AML-193 (cell line): Measurements from ENCODE around the gene ABCG4.
"Not testable (repeated sequence)": the region's sequence is repeated elsewhere in the genome, so short reads cannot be mapped to it uniquely, and the experiment has no call there.

Source experiments
- DNase-seq, 2 experiments: peaks; one replicate each; lab custom pipeline; 2025; lab: John Stamatoyannopoulos, UW

Gene ABCG4

GRCh38 chr11:119181677-119182412 lies 33.0 kb downstream of the ABCG4 start:
- peak; percentile 2 to 5 for DNase-seq

GRCh38 chr11:119184399-119184798 lies 35.5 kb downstream of the ABCG4 start:
- DNase-seq, result not testable (repeated sequence)

- no peak for DNase-seq
These were observed 37.3 kb downstream of the ABCG4 start for GRCh38 chr11:119185981-119186634.

- no peak for DNase-seq
These were observed 38.5 kb downstream of the ABCG4 start for GRCh38 chr11:119187123-119187892.

GRCh38 chr11:119188067-119188466 lies 39.2 kb downstream of the ABCG4 start:
- no peak for DNase-seq

GRCh38 chr11:119188887-119189286 lies 40.0 kb downstream of the ABCG4 start:
- DNase-seq, result no peak

- no peak for DNase-seq
These were observed 40.5 kb downstream of the ABCG4 start for GRCh38 chr11:119189393-119189792.

- no peak for DNase-seq
These were observed 41.7 kb downstream of the ABCG4 start for GRCh38 chr11:119190531-119190930.

GRCh38 chr11:119191265-119191664 lies 42.4 kb downstream of the ABCG4 start:
- DNase-seq, result not testable (repeated sequence)

- DNase-seq, result peak; percentile 58 to 66
These were observed 43.3 kb downstream of the ABCG4 start for GRCh38 chr11:119192111-119192510.

- no peak for DNase-seq
These were observed 44.1 kb downstream of the ABCG4 start for GRCh38 chr11:119193001-119193400.

GRCh38 chr11:119193626-119194025 lies 44.8 kb downstream of the ABCG4 start:
- DNase-seq, result no peak

GRCh38 chr11:119194811-119195440 lies 46.1 kb downstream of the ABCG4 start:
- no peak for DNase-seq

- DNase-seq, result no peak
These were observed 46.8 kb downstream of the ABCG4 start for GRCh38 chr11:119195680-119196079.

- peak; percentile 95 to 96 for DNase-seq
These were observed 48.1 kb downstream of the ABCG4 start for GRCh38 chr11:119196833-119197483.

- DNase-seq, result no peak
These were observed 50.1 kb downstream of the ABCG4 start for GRCh38 chr11:119198925-119199324.

- not testable (repeated sequence) for DNase-seq
These were observed 52.4 kb downstream of the ABCG4 start for GRCh38 chr11:119201236-119201635.

- no peak for DNase-seq
These were observed 53.7 kb downstream of the ABCG4 start for GRCh38 chr11:119202554-119202953.

- no peak for DNase-seq
These were observed 55.2 kb downstream of the ABCG4 start for GRCh38 chr11:119204066-119204465.

- peak; percentile 71 to 79 for DNase-seq
These were observed 56.2 kb downstream of the ABCG4 start for GRCh38 chr11:119205080-119205479.

- DNase-seq, result peak; percentile 69 to 76
These were observed 57.0 kb downstream of the ABCG4 start, which contains the start of gene CBL for GRCh38 chr11:119205574-119206510. Gene CBL (plus strand): TSS chr11:119206339. CDS start chr11:119206418, 79 bp downstream.
